Calu3 (cell line): ENCODE results near the gene SYTL1. TPM values are rescaled to one million over a fixed set of nuclear protein-coding genes. Genes with fewer than 3 reads are reported as not detected.

Experiments used
- BruUV-seq: library from RNA; stranded (reverse); fragments of 400-500 nt; replicated peaks from 2 replicates; lab custom pipeline; 2021; lab: Mats Ljungman, UMichigan
- CTCF ChIA-PET: fragments of 300-600 bp; sonication (Branson Sonifier 250); formaldehyde crosslinking; loops from one replicate; lab custom pipeline; 2022; ENCODE audit warnings: antibody characterized with exemption; lab: Charles Lee
- DNase-seq: peaks from one replicate; pipeline ENCODE4 v3.0.0; 2022
- H3K27ac Mint-ChIP-seq: one replicate; pipeline ENCODE4 v1.8.0; 2022; ENCODE audit warnings: mixed read lengths; ENCODE audit not compliant: unreplicated experiment
- H3K27me3 Mint-ChIP-seq: one replicate; pipeline ENCODE4 v1.8.0; 2022; ENCODE audit warnings: mixed read lengths; ENCODE audit not compliant: unreplicated experiment
- H3K36me3 Mint-ChIP-seq: one replicate; pipeline ENCODE4 v1.8.0; 2022; ENCODE audit warnings: mild to moderate bottlenecking, moderate library complexity, mixed read lengths; ENCODE audit not compliant: insufficient read depth, unreplicated experiment
- H3K4me1 Mint-ChIP-seq: one replicate; pipeline ENCODE4 v1.8.0; 2022; ENCODE audit warnings: mild to moderate bottlenecking, low read depth, mixed read lengths; ENCODE audit not compliant: unreplicated experiment
- H3K4me3 Mint-ChIP-seq: one replicate; pipeline ENCODE4 v1.8.0; 2022; ENCODE audit warnings: mild to moderate bottlenecking, low read depth, moderate library complexity, mixed read lengths; ENCODE audit not compliant: unreplicated experiment
- H3K9me3 Mint-ChIP-seq: one replicate; pipeline ENCODE4 v1.8.0; 2022; ENCODE audit warnings: low read depth, mixed read lengths; ENCODE audit not compliant: unreplicated experiment
- intact Hi-C: fragments of 100-400 bp; cut with micrococcal nuclease; formaldehyde crosslinking; loops from one replicate; pipeline ENCODE4 v1.10.0; 2022; ENCODE audit not compliant: unreplicated experiment
- total RNA-seq: library from RNA; stranded (reverse); gene quantifications from 2 replicates; pipeline ENCODE4 v1.2.3, GENCODE V29; 2022
- TF ChIP-seq, protein P1 (sequence below): fragments of 200-600 bp; IDR thresholded peaks from one replicate; pipeline ENCODE4 v1.8.0; 2022; ENCODE audit warnings: antibody characterized with exemption; ENCODE audit not compliant: unreplicated experiment

SYTL1 gene
- total RNA-seq, 1 experiment from 2014 or later, result 15.0 TPM

DNA sequence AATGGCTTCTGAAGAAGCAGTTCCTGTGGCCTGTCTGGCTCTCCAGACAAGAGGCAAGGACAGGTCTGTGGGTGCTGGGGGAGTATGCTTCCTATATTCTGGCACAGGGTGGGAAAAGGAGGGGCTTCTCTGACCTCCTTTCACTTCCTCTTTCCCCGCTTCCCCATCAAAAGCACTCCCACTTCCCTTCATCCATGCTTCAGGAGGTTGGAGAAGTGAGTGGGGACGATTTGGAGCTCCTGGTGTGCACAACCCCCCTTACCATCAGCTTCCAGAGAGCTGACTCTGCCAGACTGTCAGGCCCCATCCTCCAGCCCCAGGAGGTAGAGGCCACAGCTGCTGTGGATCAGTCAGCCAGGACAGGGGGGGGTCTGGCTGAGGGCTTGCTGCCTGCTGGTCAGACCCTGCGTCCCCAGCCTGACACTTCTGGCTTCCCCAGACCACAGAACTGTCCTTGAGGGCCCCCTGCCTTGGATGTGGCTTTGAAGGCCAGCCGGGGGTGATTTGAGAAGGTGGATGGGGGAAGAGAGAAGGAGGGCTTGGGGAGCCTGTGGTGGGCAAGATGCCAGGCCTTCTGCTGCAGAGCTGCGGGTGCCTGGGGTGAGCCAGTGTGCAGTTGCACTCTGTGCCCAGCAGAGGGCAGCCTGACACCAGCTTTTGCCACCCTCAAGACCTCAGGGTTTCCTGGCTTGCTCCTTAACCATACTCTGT, 41.3 kb upstream of the SYTL1 start:
- no TSS peak for BruUV-seq
- peak; percentile 76 for DNase-seq
- no peaks in the 10 kb centered on the region for H3K9me3 Mint-ChIP-seq
- no peak overlapping the region for H3K4me3 Mint-ChIP-seq
- CTCF ChIA-PET, result interaction anchor here (0.7 to 1.5 kb wide), 9 partner anchors 65 to 363 kb away, joined by 3 to 9 read pairs (median 3); partner anchors contain the start of gene MAP3K6
- intact Hi-C loops, result no loop called here
- H3K27me3 Mint-ChIP-seq, result no peaks in the 10 kb centered on the region
- TF ChIP-seq, protein P1, sequence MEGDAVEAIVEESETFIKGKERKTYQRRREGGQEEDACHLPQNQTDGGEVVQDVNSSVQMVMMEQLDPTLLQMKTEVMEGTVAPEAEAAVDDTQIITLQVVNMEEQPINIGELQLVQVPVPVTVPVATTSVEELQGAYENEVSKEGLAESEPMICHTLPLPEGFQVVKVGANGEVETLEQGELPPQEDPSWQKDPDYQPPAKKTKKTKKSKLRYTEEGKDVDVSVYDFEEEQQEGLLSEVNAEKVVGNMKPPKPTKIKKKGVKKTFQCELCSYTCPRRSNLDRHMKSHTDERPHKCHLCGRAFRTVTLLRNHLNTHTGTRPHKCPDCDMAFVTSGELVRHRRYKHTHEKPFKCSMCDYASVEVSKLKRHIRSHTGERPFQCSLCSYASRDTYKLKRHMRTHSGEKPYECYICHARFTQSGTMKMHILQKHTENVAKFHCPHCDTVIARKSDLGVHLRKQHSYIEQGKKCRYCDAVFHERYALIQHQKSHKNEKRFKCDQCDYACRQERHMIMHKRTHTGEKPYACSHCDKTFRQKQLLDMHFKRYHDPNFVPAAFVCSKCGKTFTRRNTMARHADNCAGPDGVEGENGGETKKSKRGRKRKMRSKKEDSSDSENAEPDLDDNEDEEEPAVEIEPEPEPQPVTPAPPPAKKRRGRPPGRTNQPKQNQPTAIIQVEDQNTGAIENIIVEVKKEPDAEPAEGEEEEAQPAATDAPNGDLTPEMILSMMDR, result peak; percentile 92
- H3K36me3 Mint-ChIP-seq, result no peaks in the 10 kb centered on the region
- H3K4me1 Mint-ChIP-seq, result no peaks in the 10 kb centered on the region
- H3K27ac Mint-ChIP-seq, result no peak overlapping the region

DNA sequence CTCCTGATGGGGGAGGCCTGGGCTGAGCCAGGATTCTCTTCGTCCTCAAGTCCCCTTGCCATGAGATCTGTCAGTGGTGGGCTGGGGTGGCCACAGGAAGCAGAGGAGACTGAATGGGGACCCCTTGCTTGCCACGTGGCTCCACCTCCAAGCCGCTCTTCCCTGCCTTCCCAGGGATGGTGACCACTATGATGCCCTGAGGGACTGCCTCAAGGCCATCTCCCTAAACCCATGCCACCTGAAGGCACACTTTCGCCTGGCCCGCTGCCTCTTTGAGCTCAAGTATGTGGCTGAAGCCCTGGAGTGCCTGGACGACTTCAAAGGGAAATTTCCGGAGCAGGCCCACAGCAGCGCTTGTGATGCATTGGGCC, 40.8 kb upstream of the SYTL1 start:
- DNase-seq, result no peak
- Mint-ChIP-seq H3K4me1 (no peaks in the 10 kb centered on the region), H3K36me3 (no peaks in the 10 kb centered on the region), H3K4me3 (no peak overlapping the region), H3K9me3 (no peaks in the 10 kb centered on the region), H3K27me3 (no peaks in the 10 kb centered on the region), H3K27ac (no peak overlapping the region)
- TF ChIP-seq, protein P1, result no peak
- CTCF ChIA-PET, result interaction anchor here (0.7 to 1.5 kb wide), 8 partner anchors 64 to 362 kb away, joined by 3 to 9 read pairs (median 3); partner anchors contain the start of gene MAP3K6
- BruUV-seq, result no TSS peak
- intact Hi-C loops, result no loop called here

DNA sequence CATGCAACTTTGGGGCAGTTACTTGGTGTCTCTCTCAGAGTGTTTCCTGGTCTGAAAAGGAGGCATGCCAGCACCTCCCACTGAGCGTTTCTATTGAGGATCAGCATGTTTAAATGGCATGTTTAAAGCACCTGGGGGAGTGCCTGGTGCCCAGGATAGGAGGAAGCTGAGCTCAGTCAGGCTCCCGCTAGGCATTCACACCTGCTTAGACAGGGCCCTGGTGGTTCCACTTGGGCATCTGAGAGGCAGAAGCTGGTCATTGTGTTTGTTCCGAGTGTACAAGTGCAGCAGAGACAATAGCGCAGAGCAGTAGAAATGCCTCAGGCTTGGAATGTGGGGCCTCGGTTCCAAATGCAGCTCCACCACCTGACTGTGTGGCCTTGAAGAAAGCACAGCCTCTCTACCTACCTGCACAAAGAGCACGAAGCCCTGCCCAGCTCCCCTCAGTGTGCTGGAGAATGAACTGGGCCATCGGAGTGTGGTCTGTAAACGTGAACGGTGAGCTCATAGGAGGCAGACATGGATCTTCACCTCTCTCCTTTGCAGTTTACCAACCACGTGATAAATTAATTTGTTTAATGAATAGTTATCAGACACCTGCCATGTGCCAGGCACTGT, 40.1 kb upstream of the SYTL1 start:
- CTCF ChIA-PET, result interaction anchor here (0.6 to 0.9 kb wide), 2 partner anchors 64 to 73 kb away, joined by 3 read pairs; no protein-coding TSS in a partner anchor
- H3K9me3 Mint-ChIP-seq, result no peaks in the 10 kb centered on the region

DNA sequence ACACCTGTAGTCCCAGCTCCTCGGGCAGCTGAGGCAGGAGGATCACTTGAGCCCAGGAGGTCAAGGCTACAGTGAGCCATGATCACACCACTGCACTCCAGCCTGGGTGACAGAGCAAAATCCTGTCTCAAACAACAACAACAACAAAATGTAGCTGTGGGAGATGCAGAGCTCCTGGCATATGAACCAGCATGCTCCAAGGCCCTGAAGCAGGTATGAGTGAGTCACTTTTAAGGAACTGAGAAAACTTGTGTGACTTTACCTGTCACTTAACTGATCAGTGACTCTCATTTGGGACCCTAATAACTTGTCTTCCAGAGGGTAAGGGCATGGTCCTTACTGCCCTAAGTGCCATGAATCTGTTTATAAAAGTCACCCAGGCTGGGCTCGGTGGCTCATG, 39.2 kb upstream of the SYTL1 start:
- TF ChIP-seq, protein P1, result no peak
- intact Hi-C loops, result no loop called here
- CTCF ChIA-PET, result interaction anchor here (0.6 kb wide), 1 partner anchor 17 kb away, joined by 5 read pairs; no protein-coding TSS in a partner anchor
- H3K4me3 Mint-ChIP-seq, result no peak overlapping the region
- no peak overlapping the region for H3K27ac Mint-ChIP-seq
- DNase-seq, result no peak
- no peaks in the 10 kb centered on the region for H3K36me3 Mint-ChIP-seq
- no TSS peak for BruUV-seq
- no peaks in the 10 kb centered on the region for H3K9me3 Mint-ChIP-seq
- H3K27me3 Mint-ChIP-seq, result no peaks in the 10 kb centered on the region
- H3K4me1 Mint-ChIP-seq, result no peaks in the 10 kb centered on the region

More for the DNA sequence above, 40.1 kb upstream of the SYTL1 start:
- intact Hi-C loops, result no loop called here
- Mint-ChIP-seq H3K4me1 (no peaks in the 10 kb centered on the region), H3K27me3 (no peaks in the 10 kb centered on the region), H3K36me3 (no peaks in the 10 kb centered on the region), H3K4me3 (no peak overlapping the region), H3K27ac (no peak overlapping the region)
- no peak for DNase-seq
- TF ChIP-seq, protein P1, result no peak
- BruUV-seq, result no TSS peak
